Small intestine (tissue), 16 donors: ENCODE measurements around the gene ATP1A3. TPM values are rescaled to one million over a fixed set of nuclear protein-coding genes. Genes with fewer than 3 reads are reported as not detected.
"Not testable (repeated sequence)": the region's sequence is repeated elsewhere in the genome, so short reads cannot be mapped to it uniquely, and the experiment has no call there.

Source experiments
- DNase-seq, 2 donors: peaks; one replicate each; pipeline versions ENCODE4 v3.0.0 to v3.0.0-alpha.2; 2013
- FAIRE-seq: peaks from 2 replicates; lab custom pipeline; 2012; peaks lifted over from hg19 to GRCh38; lab: Jason Lieb, UNC
- H3K27ac ChIP-seq, 3 donors: one replicate each; pipeline ENCODE4 v1.5.1; 2013; ENCODE audit warnings: low read length in 2 of 3, mild to moderate bottlenecking in 2 of 3, control low read depth in 1 of 3, inconsistent platforms in 1 of 3, low read depth in 1 of 3, moderate library complexity in 1 of 3
- H3K27me3 ChIP-seq, 3 donors: one replicate each; pipeline ENCODE4 v1.6.1; 2013; ENCODE audit warnings: low read length in 3 of 3, inconsistent platforms in 1 of 3; ENCODE audit not compliant: control insufficient read depth in 3 of 3, insufficient read depth in 3 of 3
- H3K36me3 ChIP-seq, 3 donors: one replicate each; pipeline ENCODE4 v1.6.1; 2013; ENCODE audit warnings: low read length in 3 of 3, inconsistent platforms in 1 of 3, low read depth in 1 of 3, mild to moderate bottlenecking in 1 of 3, moderate library complexity in 1 of 3; ENCODE audit not compliant: control insufficient read depth in 3 of 3, insufficient read depth in 2 of 3
- H3K4me1 ChIP-seq, 3 donors: one replicate each; pipeline ENCODE4 v1.6.1; 2013; ENCODE audit warnings: low read length in 2 of 3, inconsistent platforms in 1 of 3, low read depth in 1 of 3, mild to moderate bottlenecking in 1 of 3, moderate library complexity in 1 of 3; ENCODE audit not compliant: control insufficient read depth in 3 of 3, insufficient read depth in 2 of 3
- H3K4me3 ChIP-seq, 3 donors: one replicate each; pipeline ENCODE4 v1.5.1; 2013; ENCODE audit warnings: low read length in 3 of 3, control low read depth in 1 of 3, inconsistent platforms in 1 of 3, low read depth in 1 of 3, mild to moderate bottlenecking in 1 of 3, moderate library complexity in 1 of 3
- H3K9me3 ChIP-seq, 2 donors: one replicate each; pipeline ENCODE4 v1.6.1; 2013; ENCODE audit warnings: low read depth in 1 of 2, low read length in 1 of 2; ENCODE audit not compliant: control insufficient read depth in 2 of 2, insufficient read depth in 1 of 2
- WGBS, 3 donors: extraction: QIAGEN DNeasy Blood & Tissue Kit; methylation state at CpG; one replicate each; pipeline ENCODE4 v1.1.7; 2013; 5-methylcytosine and 5-hydroxymethylcytosine counted together
- long read RNA-seq, 10 donors: transcript quantifications; one replicate each; lab custom pipeline, GENCODE V29; 2026
- polyA plus RNA-seq, 4 donors: library from polyadenylated mRNA; stranded (reverse) in 3 of 4; unstranded in 1 of 4; fragments of 200-250 nt in 3 of 4; fragments of 120-200 nt in 1 of 4; gene quantifications; one replicate each; pipeline versions ENCODE4 v1.2.1 to v1.2.3, GENCODE V29; 2013
- donor health status: healthy with polysubstance abuse.
- donor health status: control.
- donor health status: control.
- donor health status: Bipolar disorder and iron deficiency.
- donor health status: healthy.

Gene ATP1A3
- polyA plus RNA-seq = 1 to 10 TPM in 2 of 4 donors, under 1 TPM in 1, not detected in 1; 0.81 to 4.3 (median 1.3) TPM
- long read RNA-seq, donor 1, partial matches to known transcripts = 0 of 1 reads
- long read RNA-seq, donor 1, other reads (novel, unspliced or antisense) = 0 of 1 reads
- long read RNA-seq, donor 2 = 0 reads
- long read RNA-seq, donor 3 = 0 reads
- long read RNA-seq, donor 4 = 0 reads
- long read RNA-seq, donor 5 = 0 reads
- long read RNA-seq, donor 6 = 0 reads
- long read RNA-seq, donor 7, transcript ATP1A3-215 (23 exons, 3,551 nt) = major isoform, 16 of 33 reads
- long read RNA-seq, donor 7, partial matches to known transcripts = 16 of 33 reads
- long read RNA-seq, donor 7, other reads (novel, unspliced or antisense) = 0 of 33 reads
- long read RNA-seq, donor 8 = 0 reads
- long read RNA-seq, donor 9 = 0 reads
- long read RNA-seq, donor 10, partial matches to known transcripts = 0 of 3 reads
- long read RNA-seq, donor 10, other reads (novel, unspliced or antisense) = 0 of 3 reads

DNA sequence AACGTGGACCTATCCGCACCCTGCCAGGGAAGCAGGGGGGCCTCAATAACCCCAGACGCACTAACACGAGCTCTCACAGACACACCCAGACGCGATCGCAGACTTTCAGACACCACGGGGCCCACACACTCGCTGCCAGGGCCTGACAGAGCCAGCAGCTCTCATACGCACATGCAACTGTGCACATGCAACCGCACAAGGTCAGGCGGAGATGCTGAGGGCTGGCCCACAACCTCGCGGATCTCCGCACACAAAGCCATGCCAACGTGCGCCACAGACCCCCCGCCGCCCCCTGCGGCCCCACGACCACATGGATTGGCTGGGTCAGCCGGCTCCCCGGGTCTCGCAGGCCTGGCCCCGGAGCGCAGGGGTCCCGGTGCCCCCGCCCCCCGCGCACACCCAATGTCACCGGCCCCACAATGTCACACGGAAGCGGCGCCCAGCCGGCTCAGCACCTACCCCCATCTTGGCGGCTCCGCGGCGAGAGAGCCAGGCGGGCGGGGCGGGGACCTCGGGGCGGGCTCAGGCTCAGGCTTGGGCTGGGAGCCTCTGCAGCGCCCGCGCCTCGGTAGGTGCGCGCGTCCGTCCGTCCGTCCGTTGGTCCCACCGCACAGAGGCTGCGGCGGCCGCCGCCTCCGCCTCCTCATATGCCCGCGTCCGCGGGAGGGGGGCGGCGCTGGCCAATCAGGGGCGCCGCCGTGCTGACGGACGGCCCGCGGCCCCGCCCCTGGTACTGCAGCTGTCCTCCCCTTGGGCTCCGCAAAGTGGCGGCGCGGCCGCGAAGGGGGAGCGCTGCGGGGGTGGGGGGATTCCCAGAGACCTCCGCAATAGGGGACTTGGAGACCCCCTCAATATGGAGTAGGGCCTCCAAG, at the start of gene ATP1A3:
Gene ATP1A3, minus strand, starts transcription at position 619 of the 872 bp plus-strand sequence. Its CDS starts 154 bp downstream, at position 465.
- Histone ChIP-seq H3K36me3 (no peaks in the 10 kb centered on the region), H3K27me3 (peaks cover 2 to 57% (median 23%) of the 10 kb centered on the region in 3 donors), H3K4me3 (peak within 1 kb of the TSS in 2 of 3 donors; percentile 45 to 47), H3K4me1 (peaks cover 0 to 5% (median 0%) of the 10 kb centered on the region in 3 donors), H3K9me3 (no peaks in the 10 kb centered on the region), H3K27ac (no peak within 1 kb of the TSS)
- 0 to 1% (median 1%) methylated on average over 47 to 84 of the region's 84 CpGs for WGBS, 3 donors
- FAIRE-seq (no peak), DNase-seq (peak; percentile 36 to 39)

DNA sequence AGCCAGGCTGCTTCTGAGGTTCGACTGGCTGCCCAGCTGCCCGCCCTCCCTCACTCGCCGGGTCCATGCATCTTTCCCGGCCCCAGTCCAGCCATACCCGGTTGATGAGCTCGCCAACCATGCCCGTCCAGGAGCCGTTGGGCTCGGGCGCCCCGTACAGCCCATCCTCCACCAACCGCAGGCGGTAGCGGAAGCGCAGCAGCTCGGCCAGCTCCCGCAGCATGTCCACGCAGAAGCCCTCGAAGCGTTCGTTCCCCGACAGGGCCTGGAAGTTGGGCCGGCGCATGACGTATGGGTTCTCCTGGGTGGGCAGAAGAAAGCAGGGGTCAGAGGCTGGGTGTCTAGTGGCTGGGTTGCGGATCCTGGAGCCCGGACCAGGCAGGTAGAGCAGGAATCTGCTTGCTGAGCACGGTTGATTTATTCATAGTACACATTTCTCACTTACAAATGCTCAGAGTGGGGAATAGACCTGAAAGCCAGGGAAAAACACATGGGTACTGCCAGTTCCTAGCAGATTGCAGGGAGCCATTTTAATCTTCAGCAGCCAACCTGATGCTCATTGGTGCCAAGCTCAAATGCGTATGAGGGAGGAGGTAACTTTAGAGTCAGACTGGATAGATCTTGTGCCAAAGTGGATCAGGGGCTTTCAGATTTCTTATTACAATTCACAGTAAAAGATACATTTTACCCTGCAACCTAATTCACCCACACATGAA, 48.6 kb upstream of the ATP1A3 start:
- H3K4me1 ChIP-seq = no peaks in the 10 kb centered on the region
- no peaks in the 10 kb centered on the region for H3K9me3 ChIP-seq
- no peak overlapping the region for H3K4me3 ChIP-seq
- no peaks in the 10 kb centered on the region for H3K36me3 ChIP-seq
- FAIRE-seq = no peak
- DNase-seq = no peak
- no peak overlapping the region for H3K27ac ChIP-seq
- peaks cover 0 to 2% (median 0%) of the 10 kb centered on the region in 3 donors for H3K27me3 ChIP-seq
- 89 to 91% (median 91%) methylated on average over 30 of the region's 30 CpGs for WGBS, 3 donors

DNA sequence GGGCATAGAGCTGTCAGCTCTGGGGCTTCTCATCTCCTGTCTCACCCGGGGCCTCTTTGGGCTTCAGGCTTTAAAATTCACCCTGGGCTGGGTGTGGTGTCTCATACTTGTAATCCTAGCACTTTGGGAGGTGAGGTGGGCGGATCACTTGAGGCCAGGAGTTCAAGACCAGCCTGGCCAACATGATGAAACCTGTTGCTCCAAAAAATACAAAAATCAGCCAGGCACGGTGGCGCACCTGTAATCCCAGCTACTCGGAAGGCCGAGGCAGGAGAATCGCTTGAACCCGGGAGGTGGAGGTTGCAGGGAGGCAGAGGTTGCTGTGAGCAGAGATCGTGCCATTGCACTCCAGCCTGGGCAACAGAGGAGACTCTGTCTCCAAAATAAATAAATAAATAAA, 46.5 kb upstream of the ATP1A3 start:
- WGBS, 3 donors = 90 to 92% (median 92%) methylated on average over 9 of the region's 9 CpGs
- not testable (repeated sequence) for DNase-seq, H3K4me3 ChIP-seq, H3K9me3 ChIP-seq, H3K27me3 ChIP-seq, FAIRE-seq, H3K4me1 ChIP-seq, H3K27ac ChIP-seq, H3K36me3 ChIP-seq

DNA sequence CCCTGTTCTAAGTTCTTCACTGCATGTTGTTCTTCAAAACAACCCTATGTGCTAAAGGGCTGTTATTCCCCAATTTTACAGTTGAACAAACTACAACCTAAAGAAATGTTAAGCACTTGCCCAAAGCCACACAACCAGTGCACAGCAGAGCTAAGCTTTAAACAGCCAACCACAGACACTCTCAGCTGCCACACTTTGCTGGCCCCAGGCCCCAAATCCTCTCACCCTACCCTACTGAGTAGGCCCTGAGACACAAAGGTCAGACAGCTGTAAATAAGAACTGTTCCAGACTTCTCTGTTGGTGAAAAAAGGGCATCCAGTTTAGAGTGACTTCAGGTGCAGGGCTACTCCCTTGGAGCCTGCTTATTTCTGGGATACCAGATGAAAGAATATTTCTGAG, 46.0 kb upstream of the ATP1A3 start:
- Histone ChIP-seq H3K4me1 (no peaks in the 10 kb centered on the region), H3K4me3 (no peak overlapping the region), H3K27ac (no peak overlapping the region), H3K36me3 (no peaks in the 10 kb centered on the region), H3K27me3 (peaks cover 0 to under 1% (median 0%) of the 10 kb centered on the region in 3 donors), H3K9me3 (no peaks in the 10 kb centered on the region)
- DNase-seq (no peak), FAIRE-seq (no peak)

DNA sequence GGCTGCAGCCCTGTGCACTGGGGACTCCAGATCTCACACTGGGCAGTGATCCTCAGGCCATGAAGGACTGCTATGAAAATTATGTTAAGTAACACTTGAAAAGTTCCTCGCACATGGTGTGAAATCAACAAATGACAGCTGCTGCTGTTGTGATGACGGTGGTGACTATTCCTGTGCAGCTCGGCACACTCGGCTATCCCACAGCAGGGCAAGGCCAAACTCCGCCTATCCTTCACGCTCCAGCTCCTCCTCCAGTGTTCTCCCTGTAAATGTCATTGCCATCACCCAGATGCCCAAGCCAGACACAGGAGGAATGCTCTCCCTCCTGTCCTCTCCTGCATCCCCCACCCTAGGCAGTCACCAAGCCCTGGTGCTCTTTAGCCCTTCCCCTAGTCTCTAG, 44.6 kb upstream of the ATP1A3 start:
- 68 to 75% (median 72%) methylated on average over 6 of the region's 6 CpGs for WGBS, 3 donors
- Histone ChIP-seq H3K27ac (no peak overlapping the region), H3K4me3 (no peak overlapping the region), H3K36me3 (no peaks in the 10 kb centered on the region), H3K4me1 (no peaks in the 10 kb centered on the region), H3K9me3 (no peaks in the 10 kb centered on the region), H3K27me3 (no peaks in the 10 kb centered on the region)
- DNase-seq = no peak
- FAIRE-seq = no peak

DNA sequence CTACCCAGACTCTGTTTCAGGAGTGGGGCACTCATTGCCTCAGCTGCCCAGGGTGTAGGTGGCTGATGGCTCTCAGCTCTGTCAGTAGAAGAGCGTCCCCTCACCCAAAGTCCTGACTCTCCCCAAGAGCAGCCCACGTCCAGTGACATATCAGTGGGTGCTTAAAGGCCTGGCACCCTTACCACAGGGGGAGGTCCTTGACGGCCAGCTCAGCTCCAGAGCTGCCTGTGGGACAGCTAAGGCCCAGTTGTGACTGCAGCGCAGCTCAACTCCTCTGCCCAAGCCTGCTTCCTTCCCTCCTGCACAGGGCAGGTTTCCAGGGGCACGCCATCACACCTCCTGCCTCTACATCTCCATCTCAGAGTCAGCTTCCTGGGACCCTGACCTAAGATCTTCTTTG, 43.6 kb upstream of the ATP1A3 start:
- H3K4me1 ChIP-seq = no peaks in the 10 kb centered on the region
- H3K27me3 ChIP-seq = no peaks in the 10 kb centered on the region
- DNase-seq (no peak), FAIRE-seq (no peak)
- H3K4me3 ChIP-seq = no peak overlapping the region
- H3K9me3 ChIP-seq = no peaks in the 10 kb centered on the region
- H3K27ac ChIP-seq = no peak overlapping the region
- WGBS, 3 donors = 77 to 84% (median 84%) methylated on average over 5 of the region's 5 CpGs
- no peaks in the 10 kb centered on the region for H3K36me3 ChIP-seq

DNA sequence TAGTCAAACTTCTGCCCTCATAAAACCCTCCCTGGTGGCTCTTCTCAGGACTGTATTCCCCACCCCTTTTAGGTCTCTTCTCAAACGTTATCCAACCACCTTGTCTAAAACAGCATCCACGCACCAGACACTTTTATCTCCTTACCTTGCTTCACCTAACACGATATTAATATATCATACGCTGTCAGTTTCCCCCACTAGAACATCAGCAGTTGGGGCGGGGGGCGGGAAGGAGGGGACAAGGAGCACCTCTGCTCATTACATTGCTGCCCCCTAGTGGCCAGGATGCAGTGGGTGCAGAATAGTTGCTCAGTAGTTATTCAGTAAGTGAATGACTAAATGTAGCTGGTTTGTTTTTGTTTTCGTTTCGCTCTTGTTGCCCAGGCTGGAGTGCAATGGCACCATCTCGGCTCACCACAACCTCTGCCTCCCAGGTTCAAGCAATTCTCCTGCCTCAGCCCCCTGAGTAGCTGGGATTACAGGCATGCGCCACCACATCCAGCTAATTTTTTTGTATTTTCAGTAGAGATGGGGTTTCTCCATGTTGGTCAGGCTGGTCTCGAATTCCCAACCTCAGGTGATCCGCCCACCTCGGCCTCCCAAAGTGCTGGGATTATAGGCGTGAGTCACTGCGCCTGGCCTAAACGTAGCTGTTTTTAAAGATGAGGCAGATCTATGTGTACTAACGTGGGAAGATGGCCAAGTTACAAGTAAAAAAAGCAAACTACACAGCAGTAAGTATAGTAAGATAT, 40.8 kb upstream of the ATP1A3 start:
- not testable (repeated sequence) for H3K27me3 ChIP-seq, H3K4me3 ChIP-seq, H3K27ac ChIP-seq, H3K9me3 ChIP-seq, FAIRE-seq, H3K36me3 ChIP-seq, H3K4me1 ChIP-seq
- DNase-seq = peak; percentile 57 to 66
- 21 to 35% (median 28%) methylated on average over 17 of the region's 17 CpGs for WGBS, 3 donors
